ENCODE data around the gene CLASP1.
"Not testable (repeated sequence)": the region's sequence is repeated elsewhere in the genome, so short reads cannot be mapped to it uniquely, and the experiment has no call there.

Gene CLASP1

DNA sequence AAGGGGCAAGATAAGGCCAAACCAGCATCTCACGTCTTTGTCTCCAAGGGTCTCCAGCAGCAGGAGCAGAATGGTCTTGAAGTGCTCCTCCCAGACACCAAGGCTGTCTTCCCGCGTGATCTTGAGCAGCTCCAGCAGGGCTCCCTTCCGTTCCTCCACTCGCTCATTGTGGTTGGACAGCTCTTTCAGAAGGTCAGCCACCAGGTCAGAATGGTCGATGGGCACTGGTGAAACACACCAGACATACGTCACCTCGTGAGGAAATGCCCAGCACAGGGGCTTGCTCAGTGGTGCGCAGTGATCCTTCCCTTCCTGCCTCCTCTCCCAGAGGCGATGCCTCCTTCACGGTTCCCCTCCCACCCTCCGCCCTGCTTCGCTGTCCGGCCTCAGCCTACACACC, 284.2 kb downstream of the CLASP1 start:
- DNase-seq: no peak

- no peak for DNase-seq
These were observed 285.4 kb downstream of the CLASP1 start for GRCh38 chr2:121363632-121364420.

- no peak for DNase-seq
These were observed 286.5 kb downstream of the CLASP1 start for GRCh38 chr2:121362774-121363173.

GRCh38 chr2:121362226-121362625, 287.0 kb downstream of the CLASP1 start:
- no peak for DNase-seq

- no peak for DNase-seq
These were observed 288.5 kb downstream of the CLASP1 start for GRCh38 chr2:121360566-121361300.

DNA sequence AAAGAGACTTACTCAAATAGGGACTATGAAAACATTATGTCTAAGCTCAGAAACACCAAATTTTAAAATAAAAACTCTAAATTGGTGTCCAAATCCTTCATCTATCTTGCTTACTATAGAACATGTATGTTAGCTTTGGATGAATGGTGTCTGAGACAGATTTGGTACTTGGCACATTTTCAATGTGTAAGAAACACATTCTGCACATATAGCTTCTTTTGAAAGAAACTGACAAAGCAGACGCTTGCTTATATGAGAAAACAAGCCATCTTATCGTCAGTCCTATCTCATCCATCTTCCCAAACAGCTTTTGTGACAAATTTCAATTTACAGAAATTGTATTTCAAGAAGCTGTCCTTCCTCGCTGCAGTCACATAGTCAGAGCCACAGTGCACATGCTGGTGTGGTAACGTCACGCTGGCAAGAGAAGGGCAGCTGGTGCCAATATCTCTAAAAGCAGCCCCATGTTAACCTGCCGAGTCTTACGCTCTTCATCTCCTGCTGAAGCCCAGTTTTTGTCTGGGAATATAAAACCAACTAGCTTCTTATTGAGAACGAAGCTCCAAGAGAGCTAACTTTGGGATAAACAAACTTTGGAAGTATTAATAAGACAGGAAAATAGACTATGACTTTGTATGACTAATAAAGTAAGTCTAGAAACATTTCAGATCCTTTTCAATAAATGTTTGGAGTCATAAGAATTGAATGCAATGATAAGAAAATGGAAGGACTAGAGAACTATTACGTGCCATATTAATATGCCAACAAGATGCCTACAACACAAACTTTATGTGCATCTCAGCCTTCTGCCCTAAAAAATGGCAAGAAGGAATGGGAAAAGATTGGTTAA, 289.3 kb downstream of the CLASP1 start:
- no peak for DNase-seq

DNA sequence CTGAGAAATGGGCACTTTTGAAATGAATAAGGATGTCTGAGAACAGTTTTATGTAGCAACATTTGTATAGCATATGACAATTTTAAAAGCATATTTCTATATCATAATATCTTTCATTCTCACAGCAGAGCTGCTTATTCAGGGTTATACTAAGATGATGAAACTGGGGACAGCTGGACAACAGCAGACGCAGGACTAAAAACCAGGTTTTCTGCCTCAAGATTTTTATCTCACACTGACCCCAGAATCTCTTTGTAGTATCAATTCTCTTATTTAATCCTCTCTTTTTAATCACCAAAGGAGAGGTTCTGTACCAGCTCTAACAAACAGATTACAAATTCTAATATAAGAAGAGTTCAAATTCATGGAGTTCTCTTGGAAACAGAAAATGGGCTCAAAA, 290.1 kb downstream of the CLASP1 start:
- no peak for DNase-seq

DNA sequence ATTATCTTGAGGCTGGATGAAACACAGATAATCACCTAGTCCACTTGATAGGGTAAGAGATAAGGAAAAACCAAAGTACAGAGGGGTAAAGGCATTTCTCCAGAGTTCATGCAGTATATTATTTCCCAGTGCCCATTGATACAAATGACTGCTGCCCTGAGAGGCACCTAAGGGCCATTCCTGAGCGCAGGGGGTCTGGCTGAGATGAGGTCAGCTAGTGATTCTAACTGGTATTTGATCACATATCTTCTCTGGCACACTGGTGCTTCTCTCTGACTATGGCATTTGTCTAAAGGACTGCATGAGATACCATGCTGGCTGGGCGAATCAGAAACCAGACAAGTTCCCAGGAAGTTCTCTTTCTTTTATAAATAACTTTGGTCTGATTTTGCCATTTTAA, 291.0 kb downstream of the CLASP1 start:
- DNase-seq: no peak

DNA sequence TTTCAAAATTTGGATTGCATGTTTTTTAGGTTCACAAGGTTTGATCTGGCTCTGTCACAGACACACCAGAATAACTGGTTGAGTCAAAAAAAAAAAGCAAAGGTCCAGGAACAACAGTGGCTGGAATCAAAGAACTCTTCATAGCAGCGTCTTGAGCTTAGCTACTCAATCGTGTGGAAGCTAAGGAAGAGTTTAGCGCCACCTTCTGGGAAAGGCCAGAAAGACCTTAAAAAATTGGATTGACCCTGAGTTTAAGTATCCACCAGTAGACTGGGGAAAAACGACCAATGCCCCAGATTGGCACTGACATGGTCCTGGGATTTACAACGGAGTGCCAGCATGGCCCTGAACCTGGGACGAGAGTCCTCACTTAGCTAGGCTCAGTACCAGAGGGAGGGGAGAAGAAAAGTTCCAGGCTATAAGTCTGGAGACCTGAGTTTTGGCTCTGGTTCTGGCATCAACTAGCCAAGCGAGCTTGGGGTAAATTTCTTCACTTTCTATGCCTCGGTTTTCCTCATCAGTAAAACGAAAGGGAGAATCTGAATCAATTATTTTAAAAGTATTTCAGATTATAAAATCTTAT, 293.1 kb downstream of the CLASP1 start:
- no peak for DNase-seq

DNA sequence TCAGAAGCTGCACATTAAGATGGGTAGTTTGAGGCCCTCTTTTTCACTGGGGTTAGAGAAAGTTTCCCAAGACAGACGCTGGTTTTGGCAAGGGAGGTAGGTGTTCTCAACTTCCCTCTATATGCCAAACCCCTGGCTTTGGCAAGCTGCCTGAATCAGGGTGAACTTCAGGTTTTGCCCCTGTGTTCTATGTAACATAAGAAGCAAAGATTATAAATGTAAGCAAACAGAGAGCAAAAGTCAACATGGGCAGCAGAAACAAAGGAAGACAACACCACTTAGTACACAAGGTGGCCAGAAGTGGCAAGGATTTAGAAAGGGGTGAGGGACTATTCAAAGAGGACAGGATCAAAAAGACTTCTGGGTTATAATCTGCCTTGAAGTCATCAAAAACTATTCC, 293.8 kb downstream of the CLASP1 start:
- DNase-seq: no peak

- no peak for DNase-seq
These were observed 297.5 kb downstream of the CLASP1 start for GRCh38 chr2:121351521-121352318.

- DNase-seq: no peak
These were observed 298.4 kb downstream of the CLASP1 start for GRCh38 chr2:121350890-121351289.

DNA sequence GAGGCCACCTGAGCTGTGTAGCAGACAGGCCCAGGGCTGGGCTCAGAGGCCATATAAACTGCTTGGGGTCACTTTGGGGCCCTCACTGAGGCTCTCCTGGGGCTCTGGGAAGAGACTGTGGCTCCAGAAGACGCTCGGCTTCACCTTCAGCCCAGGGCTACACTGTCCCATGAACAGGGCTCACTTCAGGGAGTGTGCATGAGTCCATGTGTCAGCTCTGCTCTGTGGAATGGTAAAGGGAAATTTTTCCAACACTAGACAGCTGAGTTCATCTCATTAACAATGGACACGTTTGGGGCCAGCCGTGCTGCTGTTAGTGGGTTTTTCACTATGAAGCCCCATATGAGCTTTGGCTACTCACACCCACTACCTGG, 298.9 kb downstream of the CLASP1 start:
- no peak for DNase-seq

GRCh38 chr2:121349721-121350401, 299.4 kb downstream of the CLASP1 start:
- DNase-seq: no peak

DNA sequence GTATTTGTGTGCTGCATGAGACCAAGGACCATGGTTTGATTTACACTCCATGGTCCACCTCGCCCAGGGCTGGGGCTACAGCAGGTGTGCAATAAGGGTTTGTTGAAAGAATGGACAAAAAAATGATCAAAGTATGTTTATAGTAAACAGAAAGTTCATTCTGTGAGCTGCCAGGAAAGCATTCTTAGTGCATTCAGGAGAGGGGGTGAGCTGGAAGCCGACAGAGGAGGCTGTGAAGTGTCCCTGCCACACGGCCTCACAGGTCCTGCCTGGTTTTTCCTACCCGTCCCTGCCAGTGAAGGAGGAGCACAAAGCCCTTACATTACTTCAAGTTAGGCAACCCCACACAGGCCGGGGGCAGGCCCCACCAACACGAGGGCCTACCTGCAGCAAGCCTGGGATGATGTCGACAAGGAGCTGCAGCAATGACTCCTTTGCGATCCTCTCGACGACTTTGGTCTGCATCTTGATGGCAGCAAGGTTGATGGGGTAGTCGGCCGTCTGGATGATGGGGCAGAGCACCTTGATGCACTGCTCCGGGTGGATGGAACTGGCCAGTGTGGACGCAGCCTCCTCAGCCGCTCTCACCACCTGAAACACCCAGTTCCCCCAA, 301.0 kb downstream of the CLASP1 start:
- no peak for DNase-seq

DNA sequence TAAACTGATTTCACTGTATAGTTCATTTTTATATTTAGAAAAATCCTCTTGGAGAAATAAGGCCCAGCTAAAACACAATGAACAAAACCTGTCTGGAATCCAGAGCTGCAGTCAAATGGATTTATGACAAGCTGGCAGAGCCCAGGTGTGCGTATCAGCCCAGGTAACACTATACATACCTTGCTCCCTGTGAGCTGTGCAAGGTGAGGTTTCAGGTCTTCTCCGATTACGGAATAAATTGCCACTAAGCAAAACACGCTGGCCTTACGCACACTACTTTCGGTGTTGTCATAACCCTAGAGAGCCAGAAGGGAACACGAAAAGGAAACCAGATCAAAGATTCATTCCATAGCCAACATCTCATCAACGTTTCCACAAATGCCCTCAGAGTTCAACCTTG, 302.4 kb downstream of the CLASP1 start:
- no peak for DNase-seq

DNA sequence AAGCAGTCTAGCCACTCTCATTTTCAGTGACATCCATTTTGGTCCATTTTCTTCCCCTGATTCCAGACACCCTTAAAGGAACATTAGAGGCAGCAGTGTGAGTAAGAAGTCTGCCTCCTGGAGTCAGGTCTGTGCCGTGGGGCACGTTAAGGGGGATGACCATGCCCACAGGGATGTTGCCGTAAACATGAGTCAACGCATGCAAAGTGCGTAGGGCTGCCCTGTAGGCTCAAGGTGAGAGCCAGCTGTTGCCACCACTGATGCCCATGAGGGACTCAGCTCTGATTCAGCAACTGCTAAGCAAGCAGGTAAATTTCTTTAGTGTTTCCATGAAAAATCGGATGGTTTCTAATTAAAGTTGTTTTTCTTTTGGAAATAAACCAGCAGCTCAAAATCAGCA, 302.9 kb downstream of the CLASP1 start:
- no peak for DNase-seq

DNA sequence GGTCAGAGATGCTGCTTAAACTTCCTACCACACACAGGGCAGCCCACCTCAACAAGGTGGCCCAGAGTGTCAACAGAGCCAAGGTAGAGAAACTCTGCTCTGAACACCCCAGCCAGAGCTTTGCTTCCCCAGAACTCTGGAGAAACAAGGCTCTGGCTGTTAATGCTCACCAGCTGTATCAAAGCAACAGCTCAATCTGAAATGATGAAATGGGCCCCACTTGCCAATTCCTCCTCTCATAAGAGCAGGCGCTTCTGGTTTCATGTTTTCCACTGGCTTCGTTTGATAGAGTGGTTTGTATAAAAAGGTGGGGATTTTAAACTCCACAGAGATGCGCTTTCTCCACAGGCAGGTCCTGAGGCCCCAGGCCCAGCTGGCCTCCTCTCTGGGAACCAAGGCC, 303.4 kb downstream of the CLASP1 start:
- DNase-seq: no peak

GRCh38 chr2:121345101-121345500, 304.2 kb downstream of the CLASP1 start:
- no peak for DNase-seq

DNA sequence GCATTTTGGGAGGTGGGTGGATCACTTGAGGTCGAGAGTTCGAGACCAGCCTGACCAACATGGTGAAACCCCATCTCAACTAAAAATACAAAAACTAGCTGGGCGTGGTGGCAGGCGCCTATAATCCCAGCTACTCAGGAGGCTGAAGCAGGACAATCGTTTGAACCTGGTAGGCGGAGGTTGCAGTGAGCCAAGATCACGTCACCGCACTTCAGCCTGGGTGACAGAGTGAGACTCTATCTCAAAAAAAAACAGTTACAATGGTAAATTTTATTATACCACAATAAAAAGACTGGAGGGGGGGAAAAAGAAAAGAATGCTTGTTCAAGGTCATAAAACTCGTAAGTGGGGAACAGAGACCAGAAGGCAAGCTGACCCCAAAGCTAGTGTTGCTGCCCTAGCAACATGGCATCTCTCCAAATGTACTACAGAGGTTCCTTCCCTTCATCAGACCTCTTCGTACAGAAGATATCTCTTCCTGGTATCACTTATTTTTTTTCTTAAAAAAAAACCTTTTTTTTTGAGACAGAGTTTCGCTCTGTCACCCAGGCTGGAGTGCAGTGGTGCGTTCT, 305.3 kb downstream of the CLASP1 start:
- DNase-seq: not testable (repeated sequence)

GRCh38 chr2:121343191-121343590, 306.1 kb downstream of the CLASP1 start:
- no peak for DNase-seq

All from activated CD8-positive, alpha-beta memory T cell treated with anti-CD3 and anti-CD28 coated beads for 24 hours (primary cell).